ENCODE data around the gene SLBP.

The SLBP gene

DNA sequence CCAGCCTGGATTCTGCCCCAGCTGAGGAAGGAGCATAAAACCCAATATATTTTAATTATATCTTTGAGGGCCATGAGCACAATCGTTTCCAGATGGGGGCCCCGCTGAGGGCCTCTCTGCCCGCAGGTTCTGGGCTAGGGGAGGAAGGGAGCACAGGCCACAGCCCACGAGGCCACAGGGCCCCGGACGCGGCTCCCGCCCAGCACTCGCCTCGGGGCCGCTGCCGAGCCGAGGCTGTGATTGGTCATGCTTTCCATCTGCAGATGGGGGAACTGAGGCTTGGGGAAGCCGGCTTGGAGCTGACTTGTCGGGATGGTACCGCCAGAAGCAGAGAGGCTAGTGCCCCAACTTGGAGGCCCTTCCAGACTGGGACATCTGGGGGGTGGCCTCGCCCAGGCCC, 43.2 kb upstream of the SLBP start:
- Histone ChIP-seq H3K9me2 (replicated peaks; ENCODE audit: insufficient read depth, low read length) (no peaks in the 10 kb centered on the region), H3K36me3 (ENCODE audit: low read length) (no peaks in the 10 kb centered on the region), H4K20me1 (ENCODE audit: low read depth, low read length) (no peaks in the 10 kb centered on the region), H3F3A (ENCODE audit: insufficient read depth) (no peaks in the 10 kb centered on the region), H3K9ac (ENCODE audit: low read length) (no peak overlapping the region), H3K27ac (ENCODE audit: low read depth, low read length) (no peak overlapping the region), H3K9me3 (ENCODE audit: insufficient read depth, low read length) (no peaks in the 10 kb centered on the region), H3K4me2 (ENCODE audit: low read depth, low read length, poor library complexity, severe bottlenecking) (no peak overlapping the region), H3K4me3 (ENCODE audit: insufficient read depth, low read length, poor library complexity, severe bottlenecking) (no peak overlapping the region), H3K27me3 (ENCODE audit: low read length) (no peaks in the 10 kb centered on the region), H2AFZ (ENCODE audit: low read depth, low read length, severe bottlenecking) (no peak overlapping the region), H3K79me2 (ENCODE audit: insufficient read depth, low read length) (no peaks in the 10 kb centered on the region)
- no peak for TF ChIP-seq EZH2phosphoT487 (conservative IDR thresholded peaks at IDR 0.05; ENCODE audit: low read length)
- TF ChIP-seq, protein P1, sequence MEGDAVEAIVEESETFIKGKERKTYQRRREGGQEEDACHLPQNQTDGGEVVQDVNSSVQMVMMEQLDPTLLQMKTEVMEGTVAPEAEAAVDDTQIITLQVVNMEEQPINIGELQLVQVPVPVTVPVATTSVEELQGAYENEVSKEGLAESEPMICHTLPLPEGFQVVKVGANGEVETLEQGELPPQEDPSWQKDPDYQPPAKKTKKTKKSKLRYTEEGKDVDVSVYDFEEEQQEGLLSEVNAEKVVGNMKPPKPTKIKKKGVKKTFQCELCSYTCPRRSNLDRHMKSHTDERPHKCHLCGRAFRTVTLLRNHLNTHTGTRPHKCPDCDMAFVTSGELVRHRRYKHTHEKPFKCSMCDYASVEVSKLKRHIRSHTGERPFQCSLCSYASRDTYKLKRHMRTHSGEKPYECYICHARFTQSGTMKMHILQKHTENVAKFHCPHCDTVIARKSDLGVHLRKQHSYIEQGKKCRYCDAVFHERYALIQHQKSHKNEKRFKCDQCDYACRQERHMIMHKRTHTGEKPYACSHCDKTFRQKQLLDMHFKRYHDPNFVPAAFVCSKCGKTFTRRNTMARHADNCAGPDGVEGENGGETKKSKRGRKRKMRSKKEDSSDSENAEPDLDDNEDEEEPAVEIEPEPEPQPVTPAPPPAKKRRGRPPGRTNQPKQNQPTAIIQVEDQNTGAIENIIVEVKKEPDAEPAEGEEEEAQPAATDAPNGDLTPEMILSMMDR (IDR thresholded peaks at IDR 0.05; ENCODE audit: insufficient read depth, low read length, poor library complexity, severe bottlenecking): no peak

DNA sequence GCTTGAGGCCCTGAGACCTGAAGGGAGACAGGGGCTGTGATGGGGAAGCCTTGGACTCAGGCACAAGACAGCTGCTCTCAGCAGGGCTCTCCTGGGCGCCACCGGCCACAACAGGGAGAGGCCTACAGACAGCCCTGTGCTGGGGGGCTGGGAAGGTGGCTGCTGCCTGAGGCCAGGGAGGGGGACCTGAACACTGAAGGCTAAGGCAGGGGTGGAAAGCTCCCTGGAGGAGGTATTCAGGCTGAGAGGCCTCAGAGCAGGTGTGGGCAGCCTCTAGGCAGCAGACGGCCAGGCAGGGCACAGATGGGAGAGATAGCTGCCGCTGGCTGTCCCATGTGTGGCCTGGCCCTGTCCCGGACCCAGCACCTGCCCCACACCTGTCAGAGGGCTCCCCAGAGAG, 42.2 kb upstream of the SLBP start:
- no peaks in the 10 kb centered on the region for H3K27me3 ChIP-seq (ENCODE audit: low read length)
- no peaks in the 10 kb centered on the region for H3F3A ChIP-seq (ENCODE audit: insufficient read depth)
- no peak for TF ChIP-seq EZH2phosphoT487 (conservative IDR thresholded peaks at IDR 0.05; ENCODE audit: low read length)
- TF ChIP-seq, protein P1 (IDR thresholded peaks at IDR 0.05; ENCODE audit: insufficient read depth, low read length, poor library complexity, severe bottlenecking): no peak
- no peaks in the 10 kb centered on the region for H3K9me3 ChIP-seq (ENCODE audit: insufficient read depth, low read length)
- no peak overlapping the region for H3K4me3 ChIP-seq (ENCODE audit: insufficient read depth, low read length, poor library complexity, severe bottlenecking)
- no peaks in the 10 kb centered on the region for H4K20me1 ChIP-seq (ENCODE audit: low read depth, low read length)
- H3K36me3 ChIP-seq (ENCODE audit: low read length): no peaks in the 10 kb centered on the region
- H3K27ac ChIP-seq (ENCODE audit: low read depth, low read length): no peak overlapping the region
- H2AFZ ChIP-seq (ENCODE audit: low read depth, low read length, severe bottlenecking): no peak overlapping the region
- no peaks in the 10 kb centered on the region for H3K79me2 ChIP-seq (ENCODE audit: insufficient read depth, low read length)
- H3K9me2 ChIP-seq (replicated peaks; ENCODE audit: insufficient read depth, low read length): no peaks in the 10 kb centered on the region
- H3K4me2 ChIP-seq (ENCODE audit: low read depth, low read length, poor library complexity, severe bottlenecking): no peak overlapping the region
- no peak overlapping the region for H3K9ac ChIP-seq (ENCODE audit: low read length)

DNA sequence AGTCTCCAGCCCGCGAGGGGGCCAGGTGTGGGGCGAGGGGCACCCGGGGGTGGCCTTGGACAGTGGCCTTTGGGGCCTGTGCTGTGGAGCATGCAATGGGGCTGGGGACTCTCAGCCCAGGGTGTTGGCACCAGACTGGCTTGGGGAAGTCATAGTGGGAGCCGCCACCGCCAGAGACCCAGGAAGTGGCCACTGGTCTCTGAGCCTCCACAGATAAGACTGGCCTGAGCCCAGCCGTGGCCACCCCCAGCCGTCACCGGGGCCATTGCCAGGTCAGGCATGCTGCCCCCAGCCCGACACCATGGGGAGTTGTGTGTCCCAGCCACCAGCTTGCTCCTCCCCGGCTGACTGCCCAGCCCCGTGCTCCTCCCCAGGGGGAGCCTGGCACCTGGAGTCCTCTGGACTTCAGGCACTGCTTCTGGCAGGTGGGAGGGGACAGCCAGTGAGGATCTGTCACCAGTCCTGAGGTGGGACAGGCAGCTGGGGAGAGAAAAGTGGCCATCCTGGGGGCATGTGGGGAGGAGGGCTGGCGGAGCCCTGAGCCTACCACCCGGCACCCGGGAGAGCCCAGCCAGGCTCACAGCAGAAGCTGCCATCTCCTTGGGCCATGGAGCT, 41.7 kb upstream of the SLBP start:
- Histone ChIP-seq H3K27me3 (ENCODE audit: low read length) (no peaks in the 10 kb centered on the region), H3K4me3 (ENCODE audit: insufficient read depth, low read length, poor library complexity, severe bottlenecking) (no peak overlapping the region), H4K20me1 (ENCODE audit: low read depth, low read length) (no peaks in the 10 kb centered on the region), H3K9me2 (replicated peaks; ENCODE audit: insufficient read depth, low read length) (no peaks in the 10 kb centered on the region), H3K79me2 (ENCODE audit: insufficient read depth, low read length) (no peaks in the 10 kb centered on the region), H3K9ac (ENCODE audit: low read length) (no peak overlapping the region), H3K4me2 (ENCODE audit: low read depth, low read length, poor library complexity, severe bottlenecking) (no peak overlapping the region), H2AFZ (ENCODE audit: low read depth, low read length, severe bottlenecking) (no peak overlapping the region), H3K9me3 (ENCODE audit: insufficient read depth, low read length) (no peaks in the 10 kb centered on the region), H3F3A (ENCODE audit: insufficient read depth) (no peaks in the 10 kb centered on the region), H3K27ac (ENCODE audit: low read depth, low read length) (no peak overlapping the region), H3K36me3 (ENCODE audit: low read length) (no peaks in the 10 kb centered on the region)
- TF ChIP-seq, protein P1 (IDR thresholded peaks at IDR 0.05; ENCODE audit: insufficient read depth, low read length, poor library complexity, severe bottlenecking): no peak
- no peak for TF ChIP-seq EZH2phosphoT487 (conservative IDR thresholded peaks at IDR 0.05; ENCODE audit: low read length)
